Activated naive CD8-positive, alpha-beta T cell (primary cell): Measurements from ENCODE around the gene ITGA4.

Experiments
- H3K27ac Mint-ChIP-seq: one replicate; pipeline ENCODE4 v1.8.0; 2021; ENCODE audit warnings: mixed read lengths
- H3K27me3 Mint-ChIP-seq: one replicate; pipeline ENCODE4 v1.8.0; 2021; ENCODE audit warnings: mixed read lengths
- H3K36me3 Mint-ChIP-seq: one replicate; pipeline ENCODE4 v1.8.0; 2021; ENCODE audit warnings: mixed read lengths
- H3K4me1 Mint-ChIP-seq: one replicate; pipeline ENCODE4 v1.8.0; 2021; ENCODE audit warnings: low read depth, mixed read lengths
- H3K4me3 Mint-ChIP-seq: one replicate; pipeline ENCODE4 v1.8.0; 2021; ENCODE audit warnings: mild to moderate bottlenecking, mixed read lengths
- H3K9me3 Mint-ChIP-seq: one replicate; pipeline ENCODE4 v1.8.0; 2021; ENCODE audit warnings: low read depth, mixed read lengths

Gene ITGA4

GRCh38 chr2:181457121-181457740 lies at the start of gene ITGA4:
ITGA4 (plus strand) TSS chr2:181457386; CDS start chr2:181457655, 269 bp downstream.
- Mint-ChIP-seq H3K27me3 (no peaks in the 10 kb centered on the region), H3K4me1 (peaks cover 65% of the 10 kb centered on the region), H3K36me3 (peaks cover 4% of the 10 kb centered on the region), H3K9me3 (no peaks in the 10 kb centered on the region), H3K4me3 (peak within 1 kb of the TSS; percentile 93), H3K27ac (peak within 1 kb of the TSS; percentile 94)

GRCh38 chr2:181408861-181409260 lies 48.3 kb upstream of the ITGA4 start:
- Mint-ChIP-seq H3K4me3 (no peak overlapping the region), H3K27ac (no peak overlapping the region), H3K4me1 (peaks cover 12% of the 10 kb centered on the region), H3K36me3 (peaks cover 36% of the 10 kb centered on the region), H3K27me3 (no peaks in the 10 kb centered on the region), H3K9me3 (peaks cover 8% of the 10 kb centered on the region)

- Mint-ChIP-seq H3K27ac (no peak overlapping the region), H3K36me3 (peaks cover 29% of the 10 kb centered on the region), H3K4me3 (no peak overlapping the region), H3K9me3 (peaks cover 10% of the 10 kb centered on the region), H3K4me1 (peaks cover 7% of the 10 kb centered on the region), H3K27me3 (no peaks in the 10 kb centered on the region)
Measured at GRCh38 chr2:181411105-181411849, 45.9 kb upstream of the ITGA4 start.

DNA sequence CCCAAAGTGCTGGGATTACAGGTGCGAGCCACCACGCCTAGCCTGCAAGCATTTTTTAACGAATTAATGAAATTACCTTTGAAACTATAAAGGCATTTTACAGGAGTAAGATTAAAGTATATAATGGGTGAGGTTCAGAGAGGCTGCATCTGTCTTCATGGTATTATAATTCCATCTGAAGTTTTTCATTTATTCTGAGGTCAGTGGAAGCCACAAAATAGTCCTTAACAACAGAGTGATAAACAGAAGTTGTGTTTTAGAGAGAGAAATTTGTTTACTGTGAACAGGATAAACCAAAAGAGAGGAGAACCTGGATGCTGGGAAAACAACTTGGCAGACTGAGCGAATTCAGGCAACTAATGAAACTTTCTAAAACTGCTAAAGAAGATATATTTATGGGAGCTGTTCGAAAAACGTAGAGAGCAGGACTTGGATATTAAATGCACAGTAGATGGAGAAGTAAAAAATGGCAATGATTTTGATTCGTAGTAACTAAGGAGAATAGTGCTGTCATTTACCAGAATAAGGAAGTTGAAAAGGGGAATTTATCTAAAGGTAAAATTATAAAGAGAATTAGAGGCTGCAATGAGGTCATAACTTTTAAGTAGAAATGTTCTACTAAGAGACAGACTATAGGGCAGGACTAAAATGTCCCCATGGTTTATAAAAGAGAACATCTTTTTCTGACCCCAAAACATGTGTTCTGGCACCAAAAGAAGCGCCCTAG lies 37.9 kb upstream of the ITGA4 start:
- Mint-ChIP-seq H3K4me3 (no peak overlapping the region), H3K36me3 (peaks cover 2% of the 10 kb centered on the region), H3K27ac (no peak overlapping the region), H3K4me1 (peaks cover 18% of the 10 kb centered on the region), H3K9me3 (no peaks in the 10 kb centered on the region), H3K27me3 (no peaks in the 10 kb centered on the region)

DNA sequence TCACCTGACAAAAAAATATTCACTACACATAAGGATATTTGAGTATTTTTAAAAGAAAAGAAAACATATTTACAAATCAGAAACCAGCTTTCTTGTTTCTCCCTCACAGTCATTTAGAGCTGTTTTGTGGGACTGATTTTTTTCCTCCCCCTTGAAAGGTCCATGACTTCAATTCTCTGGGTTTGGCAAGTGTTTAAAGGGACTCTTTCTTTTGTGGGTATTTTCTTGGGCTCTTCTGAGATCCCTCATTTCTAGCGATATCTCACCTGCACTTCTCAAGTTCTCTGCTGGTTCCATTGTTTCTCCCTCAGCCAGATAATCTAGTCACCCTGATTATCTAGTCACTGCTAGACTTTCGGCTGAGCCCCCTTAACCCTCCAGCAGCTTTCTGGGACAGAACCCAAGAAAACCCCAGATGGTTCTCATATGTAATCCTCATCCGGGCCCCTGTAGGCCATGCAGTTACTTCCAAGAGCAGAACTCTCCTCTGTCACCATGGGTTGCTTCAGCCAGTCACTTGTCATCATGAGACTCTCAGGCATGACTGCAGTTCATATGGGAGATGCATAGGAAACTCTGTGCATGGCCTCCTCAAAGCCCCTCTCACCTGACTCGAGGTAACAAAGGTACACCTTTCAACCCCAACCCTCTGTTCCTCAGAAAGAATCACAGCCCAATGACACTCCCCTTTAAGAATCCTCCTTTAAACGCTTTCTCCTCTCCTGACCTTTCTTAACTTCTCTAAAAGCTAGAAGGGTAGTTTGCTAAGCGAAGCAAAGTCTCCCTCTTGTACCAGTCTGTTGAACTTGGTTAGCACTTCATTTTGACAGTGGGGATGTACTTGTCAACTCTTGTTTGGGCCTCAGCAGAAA lies 36.7 kb upstream of the ITGA4 start:
- H3K27me3 Mint-ChIP-seq: no peaks in the 10 kb centered on the region
- peaks cover 2% of the 10 kb centered on the region for H3K36me3 Mint-ChIP-seq
- H3K4me1 Mint-ChIP-seq: peaks cover 18% of the 10 kb centered on the region
- H3K9me3 Mint-ChIP-seq: no peaks in the 10 kb centered on the region
- H3K27ac Mint-ChIP-seq: peak overlapping the region; percentile 62
- H3K4me3 Mint-ChIP-seq: no peak overlapping the region

DNA sequence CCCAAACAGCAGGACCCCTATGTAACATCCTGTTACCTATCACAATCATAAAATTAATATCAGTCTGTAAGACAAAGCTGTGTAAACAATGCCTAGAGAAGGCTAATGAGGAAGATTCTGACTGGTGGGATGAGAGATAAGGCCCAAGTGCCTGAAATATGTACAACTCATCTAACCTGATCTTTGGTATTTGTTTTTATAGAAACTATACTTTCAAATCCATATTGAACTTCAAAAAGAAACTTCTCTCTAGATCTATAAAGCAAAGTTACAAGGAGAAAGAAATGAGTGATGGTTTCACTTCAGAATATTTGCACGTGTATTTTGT lies 36.1 kb upstream of the ITGA4 start:
- Mint-ChIP-seq H3K4me1 (peaks cover 17% of the 10 kb centered on the region), H3K27me3 (no peaks in the 10 kb centered on the region), H3K36me3 (no peaks in the 10 kb centered on the region), H3K27ac (peak overlapping the region; percentile 62), H3K9me3 (no peaks in the 10 kb centered on the region), H3K4me3 (no peak overlapping the region)

- no peaks in the 10 kb centered on the region for H3K9me3 Mint-ChIP-seq
- no peaks in the 10 kb centered on the region for H3K27me3 Mint-ChIP-seq
- H3K36me3 Mint-ChIP-seq: no peaks in the 10 kb centered on the region
- H3K4me1 Mint-ChIP-seq: peaks cover 14% of the 10 kb centered on the region
- H3K4me3 Mint-ChIP-seq: no peak overlapping the region
- H3K27ac Mint-ChIP-seq: peak overlapping the region; percentile 62
Measured at GRCh38 chr2:181421464-181421863, 35.7 kb upstream of the ITGA4 start.

DNA sequence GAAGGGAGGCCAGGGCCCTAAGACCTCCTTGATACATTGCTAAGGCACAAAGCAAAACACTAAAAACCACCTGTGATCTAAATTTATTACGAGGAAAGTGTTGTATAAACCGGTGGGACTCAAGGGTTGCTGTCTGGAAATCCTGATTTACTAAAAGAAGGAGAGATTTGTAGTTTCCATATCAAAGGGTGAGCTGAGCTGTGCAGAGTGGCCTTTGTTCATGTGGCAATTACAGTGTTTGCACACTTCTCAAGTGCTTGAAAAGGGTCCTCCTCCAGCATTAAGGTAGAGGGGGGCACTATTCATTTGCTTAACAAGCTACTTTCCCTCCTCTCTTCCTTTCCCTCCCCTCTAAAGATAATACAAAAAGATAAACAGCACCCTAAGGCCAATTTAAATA lies 30.5 kb upstream of the ITGA4 start:
- Mint-ChIP-seq H3K9me3 (no peaks in the 10 kb centered on the region), H3K4me1 (peaks cover 27% of the 10 kb centered on the region), H3K27me3 (no peaks in the 10 kb centered on the region), H3K36me3 (no peaks in the 10 kb centered on the region), H3K4me3 (no peak overlapping the region), H3K27ac (no peak overlapping the region)

GRCh38 chr2:181430406-181431118 lies 26.6 kb upstream of the ITGA4 start:
- H3K27ac Mint-ChIP-seq: peak overlapping the region; percentile 29
- no peak overlapping the region for H3K4me3 Mint-ChIP-seq
- H3K27me3 Mint-ChIP-seq: no peaks in the 10 kb centered on the region
- H3K4me1 Mint-ChIP-seq: peaks cover 24% of the 10 kb centered on the region
- peaks cover 8% of the 10 kb centered on the region for H3K9me3 Mint-ChIP-seq
- H3K36me3 Mint-ChIP-seq: peaks cover 13% of the 10 kb centered on the region

DNA sequence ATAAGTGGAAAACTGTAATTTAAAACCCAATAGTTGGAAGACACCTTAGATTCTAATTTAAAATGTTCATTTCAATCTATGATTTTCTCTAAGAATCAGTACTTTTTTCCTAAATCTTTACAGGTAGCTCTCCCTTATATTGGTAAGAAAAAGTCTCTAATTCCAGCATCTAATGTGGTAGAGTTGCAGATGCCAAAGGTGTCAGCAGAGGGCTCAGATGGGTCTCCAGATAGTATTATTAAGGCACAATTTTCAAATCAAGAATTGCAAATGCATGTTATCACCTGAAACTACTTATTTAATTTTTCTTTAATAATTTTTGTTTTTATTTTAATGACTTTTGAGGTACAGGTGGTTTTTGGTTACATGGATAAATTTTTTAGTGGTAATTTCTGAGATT lies 25.5 kb upstream of the ITGA4 start:
- Mint-ChIP-seq H3K27ac (no peak overlapping the region), H3K9me3 (peaks cover 8% of the 10 kb centered on the region), H3K4me3 (no peak overlapping the region), H3K27me3 (no peaks in the 10 kb centered on the region), H3K36me3 (peaks cover 13% of the 10 kb centered on the region), H3K4me1 (peaks cover 24% of the 10 kb centered on the region)

GRCh38 chr2:181438261-181438660 lies 18.9 kb upstream of the ITGA4 start:
- no peaks in the 10 kb centered on the region for H3K27me3 Mint-ChIP-seq
- H3K4me1 Mint-ChIP-seq: peaks cover 14% of the 10 kb centered on the region
- no peak overlapping the region for H3K27ac Mint-ChIP-seq
- no peak overlapping the region for H3K4me3 Mint-ChIP-seq
- H3K36me3 Mint-ChIP-seq: peaks cover 10% of the 10 kb centered on the region
- H3K9me3 Mint-ChIP-seq: peaks cover 8% of the 10 kb centered on the region

DNA sequence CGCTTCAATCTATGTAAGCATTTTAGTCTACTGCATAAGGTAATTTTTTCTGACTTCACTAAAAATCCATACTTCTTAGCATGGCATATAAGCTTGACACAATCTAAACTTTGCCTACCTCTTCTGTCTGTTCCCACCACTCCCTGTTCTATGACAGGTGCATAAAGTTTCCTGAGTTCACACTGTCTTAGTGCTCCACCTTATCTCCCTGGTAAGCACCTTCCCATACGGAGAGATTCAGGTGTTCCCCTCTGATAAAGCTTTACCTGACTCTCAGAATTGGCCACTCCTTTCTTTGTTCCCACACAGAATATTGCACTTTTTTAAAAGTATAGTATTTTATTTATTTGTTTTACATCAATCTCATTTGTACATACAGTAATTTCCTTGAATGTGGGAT lies 16.8 kb upstream of the ITGA4 start:
- Mint-ChIP-seq H3K4me3 (no peak overlapping the region), H3K9me3 (no peaks in the 10 kb centered on the region), H3K27me3 (no peaks in the 10 kb centered on the region), H3K36me3 (no peaks in the 10 kb centered on the region), H3K4me1 (peaks cover 20% of the 10 kb centered on the region), H3K27ac (no peak overlapping the region)

DNA sequence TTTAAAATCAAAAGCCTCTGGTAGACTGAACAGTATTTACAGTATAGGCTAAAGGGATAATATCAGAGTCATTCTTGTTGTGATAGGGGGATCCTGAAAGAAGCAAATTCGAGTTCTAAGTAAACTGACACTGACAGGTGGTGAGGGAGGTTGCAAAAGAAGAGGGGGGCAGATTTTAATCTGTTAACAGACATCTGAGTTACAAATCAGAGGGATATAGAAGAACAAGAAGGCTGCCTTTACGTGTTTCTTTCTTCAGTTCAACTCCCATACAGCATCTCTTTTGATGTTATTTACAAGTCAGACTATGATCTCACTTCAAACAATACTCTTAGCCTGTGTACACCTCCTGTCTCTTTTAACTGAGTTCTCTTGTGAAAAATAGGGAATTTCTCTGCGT lies 16.3 kb upstream of the ITGA4 start:
- Mint-ChIP-seq H3K4me3 (no peak overlapping the region), H3K9me3 (no peaks in the 10 kb centered on the region), H3K27ac (no peak overlapping the region), H3K27me3 (no peaks in the 10 kb centered on the region), H3K4me1 (peaks cover 20% of the 10 kb centered on the region), H3K36me3 (no peaks in the 10 kb centered on the region)

- Mint-ChIP-seq H3K4me1 (peaks cover 20% of the 10 kb centered on the region), H3K36me3 (no peaks in the 10 kb centered on the region), H3K4me3 (no peak overlapping the region), H3K27me3 (no peaks in the 10 kb centered on the region), H3K27ac (no peak overlapping the region), H3K9me3 (no peaks in the 10 kb centered on the region)
Measured at GRCh38 chr2:181441670-181442069, 15.5 kb upstream of the ITGA4 start.
